Ramos (cell line): ENCODE data around the gene TCERG1L.
"Not testable (repeated sequence)": the region's sequence is repeated elsewhere in the genome, so short reads cannot be mapped to it uniquely, and the experiment has no call there.

Experiments
- in situ Hi-C: fragments of 300-500 bp; cut with MboI; formaldehyde crosslinking; loops from one replicate; pipeline ENCODE4 v1.14.3; 2022; ENCODE audit warnings: low sequenced_read_pairs; ENCODE audit not compliant: unreplicated experiment

The TCERG1L gene

DNA sequence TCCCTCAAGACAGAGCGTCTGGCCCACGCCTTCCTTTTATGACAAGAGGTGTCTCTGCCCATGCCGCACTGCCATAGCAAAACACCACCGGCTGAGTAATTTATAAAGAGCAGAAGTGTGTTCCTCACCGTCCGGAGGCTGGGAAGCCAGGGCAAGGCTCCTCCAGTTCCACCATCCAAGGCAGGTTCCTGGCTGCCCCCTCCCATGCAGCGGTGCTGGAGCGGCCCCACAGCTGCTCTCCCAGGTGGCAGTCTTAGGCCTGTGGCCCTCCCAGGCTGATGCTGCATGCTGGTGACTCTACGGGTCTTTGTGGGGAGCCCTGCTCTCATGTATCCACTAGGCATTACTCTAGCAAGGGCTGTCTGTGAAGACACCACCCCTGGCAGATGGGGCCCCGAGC is 113.1 kb downstream of the TCERG1L start:
- in situ Hi-C loops = no loop called here

DNA sequence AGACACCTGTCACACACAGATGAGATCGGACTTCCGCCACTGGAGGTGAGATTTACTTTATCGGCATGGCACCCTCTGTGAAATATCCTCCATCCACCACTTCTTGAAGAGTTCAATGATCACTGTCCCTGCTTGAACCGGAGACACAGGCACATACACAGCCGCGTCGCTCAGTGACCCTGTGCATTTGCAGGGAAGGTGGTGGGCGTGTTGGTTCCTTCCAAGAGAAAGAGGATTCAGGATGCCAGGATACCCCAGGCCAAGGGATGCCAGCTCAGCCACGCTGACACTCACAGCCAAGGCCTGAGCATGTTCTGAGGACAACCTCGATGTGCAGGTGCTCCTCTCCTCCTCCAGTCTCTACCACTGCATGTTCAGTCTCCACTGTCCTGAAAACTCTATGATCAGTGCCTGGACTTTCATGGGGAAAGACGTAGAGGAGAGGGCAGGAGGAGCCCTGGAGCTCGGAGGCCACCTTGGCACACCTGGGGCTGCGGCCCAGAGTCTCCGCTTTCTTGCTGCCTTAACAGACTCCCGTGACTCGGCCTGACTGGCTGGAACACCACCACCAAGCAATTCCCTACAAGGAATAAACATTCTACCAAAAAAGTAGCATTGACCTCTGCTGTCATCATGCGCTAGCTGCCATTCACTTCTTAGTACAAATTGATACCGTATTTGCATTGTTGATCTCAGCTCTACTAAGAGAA is 115.2 kb downstream of the TCERG1L start:
- in situ Hi-C loops = no loop called here

DNA sequence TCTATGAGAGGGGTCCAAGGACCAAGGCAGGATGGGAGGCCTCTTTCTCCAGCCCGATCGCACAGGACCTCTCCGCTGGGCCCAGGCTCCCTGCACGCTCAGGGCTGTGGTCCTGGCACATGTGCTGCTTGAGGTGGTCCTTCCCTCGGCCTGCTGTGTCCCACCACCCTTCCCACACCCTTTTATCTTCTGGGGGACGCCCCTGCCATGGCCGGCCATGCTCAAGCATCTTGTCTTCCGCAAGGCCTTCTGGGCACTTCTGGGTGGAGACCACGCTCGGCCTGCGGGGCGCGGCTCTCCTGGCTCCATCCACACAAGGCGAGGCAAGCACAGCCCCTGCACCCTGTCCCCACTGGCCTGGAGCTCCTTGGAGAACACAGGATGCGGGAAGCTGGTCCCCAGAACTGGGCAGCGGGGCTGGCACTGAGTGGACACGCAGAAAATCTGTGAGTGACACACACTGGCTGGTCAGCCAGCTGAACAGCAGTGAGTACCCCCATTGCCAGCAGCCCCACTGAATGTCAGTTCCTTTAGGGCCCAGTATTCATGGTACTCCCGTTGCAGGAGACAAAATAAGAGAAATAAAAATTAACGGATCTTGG is 115.9 kb downstream of the TCERG1L start:
- in situ Hi-C loops = no loop called here

DNA sequence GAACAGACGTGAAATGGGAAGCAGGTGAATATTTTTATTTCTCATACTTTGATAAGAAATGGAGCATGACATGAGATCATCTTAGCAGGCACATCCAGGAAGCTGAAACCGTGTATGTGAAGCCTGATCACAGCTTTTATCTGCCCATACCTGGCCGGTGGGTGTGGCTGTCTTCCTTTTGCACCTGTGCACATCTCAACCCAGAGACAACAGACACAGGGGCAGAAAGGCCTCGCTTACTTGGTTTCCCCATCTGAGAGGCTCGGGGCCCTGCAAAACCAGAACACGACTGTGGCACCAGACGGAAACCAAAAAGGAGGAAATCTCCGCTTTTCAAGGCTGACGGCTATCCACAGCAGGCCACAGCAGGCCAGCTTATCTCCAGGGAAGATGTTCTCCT is 116.4 kb downstream of the TCERG1L start:
- in situ Hi-C loops = no loop called here

DNA sequence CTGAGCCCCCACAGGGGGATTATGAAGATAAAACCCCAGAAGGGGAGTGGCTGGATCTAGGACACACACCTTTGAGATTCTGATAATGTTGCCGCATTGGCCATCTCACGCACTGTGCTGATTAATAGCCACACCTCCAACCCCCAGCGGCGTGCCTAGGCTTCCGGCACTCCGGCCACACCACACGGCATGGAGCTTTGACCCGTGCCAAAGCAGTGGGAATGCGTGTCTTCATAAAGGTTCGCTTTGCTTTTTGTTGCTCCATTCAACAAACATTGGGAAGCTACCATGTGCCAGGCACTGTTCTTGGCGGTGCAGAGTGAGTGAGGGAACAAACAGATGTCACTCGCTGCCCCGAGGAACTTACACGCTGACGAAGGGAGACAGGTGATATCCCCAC is 117.6 kb downstream of the TCERG1L start:
- in situ Hi-C loops = no loop called here

DNA sequence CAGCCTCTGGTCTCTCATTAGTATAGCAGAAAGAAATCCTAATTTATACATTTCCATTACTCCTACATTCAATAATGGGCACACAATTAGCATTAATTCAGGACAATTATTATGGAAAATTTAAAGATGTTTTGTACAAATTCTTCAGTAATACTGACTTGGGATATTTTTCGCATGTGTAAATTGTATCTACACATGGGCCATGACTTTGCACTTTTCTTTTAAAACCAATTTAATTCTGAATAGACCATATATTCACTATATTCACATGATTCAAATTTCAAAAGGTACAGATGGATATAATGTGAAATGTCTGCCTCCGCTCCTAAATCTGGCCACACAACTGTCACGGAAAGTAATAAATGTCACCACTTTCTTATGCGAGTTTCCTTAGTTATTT is 123.0 kb downstream of the TCERG1L start:
- in situ Hi-C loops = no loop called here

DNA sequence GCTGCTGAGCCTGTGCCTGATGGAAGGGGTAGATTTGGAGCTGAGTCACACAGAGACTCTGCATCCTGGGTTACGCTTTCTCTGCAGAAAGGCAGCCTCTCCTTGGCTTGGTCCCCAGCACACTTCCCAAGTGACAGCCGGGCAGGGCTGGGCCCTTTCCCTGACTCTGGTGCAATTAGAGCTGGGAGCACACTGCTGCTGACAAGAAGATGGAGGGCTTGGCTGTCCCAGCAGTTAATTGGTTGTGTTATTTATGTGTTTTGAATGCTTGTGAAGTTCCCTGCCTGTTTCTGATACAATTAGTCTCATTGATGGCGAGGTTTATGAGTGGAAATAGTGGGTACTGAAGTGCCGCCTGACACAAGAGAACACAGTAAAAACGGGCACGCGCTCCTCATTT is 123.6 kb downstream of the TCERG1L start:
- in situ Hi-C loops = no loop called here

DNA sequence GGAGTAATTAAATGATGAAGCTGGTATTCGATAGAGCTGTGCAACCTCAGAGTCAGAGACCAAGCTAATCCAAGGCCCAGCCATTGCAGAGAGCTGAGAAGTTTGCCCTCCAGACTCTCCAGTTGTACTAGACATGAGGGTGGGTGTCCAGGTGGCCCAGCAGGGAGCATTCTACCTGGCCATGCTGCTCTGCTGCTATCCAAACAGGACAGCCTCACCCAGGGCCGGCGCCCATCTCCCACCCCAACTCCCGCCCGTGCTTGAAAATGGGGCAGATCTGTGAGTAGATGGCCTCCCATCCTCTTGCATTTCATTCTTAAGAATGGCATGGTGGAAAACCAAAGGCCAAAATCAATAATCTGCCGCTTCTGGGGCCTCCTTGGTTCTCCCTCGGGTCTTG is 124.2 kb downstream of the TCERG1L start:
- in situ Hi-C loops = no loop called here

DNA sequence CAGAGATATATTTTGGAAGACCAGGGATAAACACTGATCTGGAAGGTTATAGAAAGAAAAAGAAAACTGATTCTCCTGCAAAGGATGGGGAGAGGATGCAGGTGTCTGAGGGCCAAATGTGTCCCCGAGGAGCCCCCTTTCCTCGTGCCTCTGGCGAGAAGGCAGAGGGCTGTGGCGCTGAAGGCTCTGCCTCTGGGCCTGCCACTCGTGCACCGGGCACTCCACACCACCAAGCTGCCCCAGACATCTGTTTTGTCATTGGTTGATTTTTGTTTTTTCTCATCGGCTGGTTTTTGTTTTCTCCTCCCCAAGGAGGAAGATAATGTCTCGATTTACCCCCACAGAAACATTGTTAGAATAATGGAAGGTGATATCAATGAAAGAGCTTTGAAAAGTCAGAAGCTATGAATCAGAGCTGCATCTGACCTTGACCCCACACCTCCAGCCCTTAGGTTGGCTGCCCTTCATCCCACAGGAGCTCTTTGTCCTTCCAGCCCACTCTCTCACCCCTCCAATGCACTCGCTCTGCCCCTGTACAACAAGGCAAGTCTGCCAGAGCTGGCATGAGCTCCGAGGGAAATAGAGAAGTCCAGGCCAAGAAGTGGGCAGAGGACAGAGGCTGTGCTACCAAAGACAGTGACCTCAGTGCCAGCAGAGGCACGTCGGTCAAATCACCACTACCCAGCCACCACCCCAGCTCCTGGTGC is 124.8 kb downstream of the TCERG1L start:
- in situ Hi-C loops = no loop called here

DNA sequence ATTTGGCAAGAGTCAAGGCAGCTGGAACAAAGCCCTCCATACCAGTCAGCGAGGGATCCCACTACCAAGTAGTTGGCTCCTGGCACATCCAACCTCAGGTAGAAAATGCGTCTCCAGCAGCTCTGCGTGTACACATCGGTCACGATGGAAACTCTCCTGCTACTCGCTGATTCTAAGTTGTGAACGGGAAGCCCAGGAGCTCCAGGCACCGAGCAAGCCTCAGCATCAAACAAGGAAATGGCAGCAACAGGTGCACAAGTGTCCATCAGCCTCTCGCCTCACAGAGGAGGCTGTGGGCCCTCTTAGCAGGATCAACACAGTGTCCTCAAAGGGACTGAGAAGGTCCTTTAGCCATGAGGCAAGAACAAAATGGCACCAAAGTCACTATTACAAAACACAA is 127.0 kb downstream of the TCERG1L start:
- in situ Hi-C loops = no loop called here

DNA sequence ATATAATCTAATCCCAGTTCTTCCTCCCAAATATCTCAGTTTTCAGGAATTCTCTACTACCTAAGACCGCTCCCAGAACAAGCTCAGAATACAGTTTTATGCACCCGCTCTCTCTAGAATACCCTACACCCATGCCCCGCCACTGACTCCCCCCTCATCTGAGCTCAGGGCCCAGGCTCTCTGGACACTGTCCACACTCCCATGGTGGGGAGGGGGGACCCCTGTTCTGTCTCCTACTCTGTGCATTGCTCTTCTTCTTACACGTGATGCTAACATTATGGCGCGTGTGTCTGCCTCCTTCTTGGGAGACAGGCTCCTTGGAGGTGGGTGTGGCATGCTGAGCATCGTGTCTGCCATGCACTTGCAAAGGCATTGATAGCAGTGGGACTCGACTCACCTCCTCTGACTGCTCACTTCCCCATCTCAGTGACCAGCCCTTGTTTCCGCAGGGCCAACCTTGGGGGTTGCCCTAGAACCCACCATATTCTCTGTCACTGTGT is 127.9 kb downstream of the TCERG1L start:
- in situ Hi-C loops = no loop called here

DNA sequence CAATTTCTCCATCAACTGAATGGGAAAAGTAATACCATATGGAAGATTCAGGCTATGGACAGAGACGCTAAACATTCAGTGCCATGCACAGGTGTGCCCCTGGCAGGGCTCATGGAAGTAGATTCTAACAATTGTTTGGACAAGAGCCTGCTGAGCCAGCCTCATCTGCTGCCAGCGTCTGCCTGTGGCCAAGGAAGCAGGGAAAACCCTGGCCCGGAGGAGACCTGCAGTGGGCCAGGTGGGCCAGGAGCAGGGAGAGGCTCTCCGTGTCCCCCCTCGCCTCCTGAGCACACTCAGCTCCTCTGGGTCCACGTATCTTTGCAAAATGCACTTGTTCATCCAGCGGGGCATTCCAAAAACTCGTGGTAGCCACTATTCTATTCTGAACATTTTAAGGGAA is 130.1 kb downstream of the TCERG1L start:
- in situ Hi-C loops = no loop called here

DNA sequence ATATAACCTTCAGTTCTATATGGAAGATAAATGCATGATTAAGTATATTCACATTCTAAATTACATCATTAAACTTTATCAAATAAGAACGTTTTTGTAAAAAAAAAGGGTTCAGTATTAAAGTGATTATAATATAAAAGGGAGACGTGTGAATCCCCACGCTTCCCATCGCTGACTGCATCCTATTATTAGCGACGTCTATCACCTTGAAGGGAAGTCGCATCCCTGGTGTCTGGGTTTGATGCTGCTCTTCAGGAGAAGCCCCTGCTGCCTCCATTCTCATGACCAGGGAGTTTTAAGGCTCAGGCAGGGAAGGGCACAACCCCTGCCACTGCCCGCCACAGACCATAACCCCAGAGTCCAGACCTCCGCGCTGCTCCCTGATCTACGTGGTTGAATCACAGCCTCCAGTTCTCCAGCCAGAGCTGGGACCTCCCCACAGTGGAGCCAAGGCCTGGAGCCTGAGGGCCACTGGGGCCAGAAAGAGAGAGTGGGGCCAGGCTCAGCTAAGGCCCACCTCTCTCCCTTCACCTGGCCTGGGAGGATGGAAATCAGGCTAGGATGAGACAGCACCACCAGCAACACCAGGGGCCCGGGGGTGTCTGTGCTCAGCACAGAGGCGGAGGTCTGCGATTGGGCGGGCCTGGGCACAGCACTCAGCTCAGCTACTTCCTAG is 130.6 kb downstream of the TCERG1L start:
- in situ Hi-C loops = no loop called here

DNA sequence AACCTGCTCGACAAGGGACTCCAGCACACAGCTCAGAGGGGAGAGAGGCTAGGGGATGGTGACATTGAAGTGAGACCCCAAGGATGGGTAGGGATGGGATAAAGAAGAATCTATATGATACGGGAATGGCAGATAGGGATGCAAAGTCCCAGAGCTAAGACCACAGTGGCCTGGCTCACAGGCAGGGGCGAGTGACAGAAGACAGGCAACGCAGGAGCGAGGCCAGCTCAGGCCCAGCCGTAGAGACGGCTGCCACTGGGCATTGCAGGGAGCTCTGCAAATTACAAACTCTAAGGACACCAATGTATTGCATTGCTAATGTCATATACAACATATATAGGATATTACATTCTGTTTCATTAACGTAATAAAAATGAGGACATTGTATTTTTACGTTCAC is 131.4 kb downstream of the TCERG1L start:
- in situ Hi-C loops = no loop called here

DNA sequence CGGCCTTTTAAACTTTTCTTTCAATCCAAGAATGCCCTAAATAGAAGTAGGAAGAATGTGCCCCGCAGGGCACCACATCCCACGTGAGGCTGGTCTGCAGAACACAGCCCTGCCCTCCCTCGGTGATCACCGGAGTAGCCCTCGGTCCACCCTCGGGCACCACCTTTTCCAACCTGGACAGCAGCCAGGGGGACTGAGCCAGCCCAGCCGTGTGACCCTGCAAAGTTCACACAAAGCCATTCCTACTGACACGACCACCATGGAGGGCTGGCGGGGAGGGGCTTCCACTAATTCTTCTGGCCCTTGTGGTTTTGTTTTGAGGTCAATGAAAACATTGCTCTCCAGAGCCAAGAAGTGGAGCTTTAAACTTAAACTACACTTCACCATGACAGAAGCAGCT is 132.2 kb downstream of the TCERG1L start:
- in situ Hi-C loops = no loop called here

DNA sequence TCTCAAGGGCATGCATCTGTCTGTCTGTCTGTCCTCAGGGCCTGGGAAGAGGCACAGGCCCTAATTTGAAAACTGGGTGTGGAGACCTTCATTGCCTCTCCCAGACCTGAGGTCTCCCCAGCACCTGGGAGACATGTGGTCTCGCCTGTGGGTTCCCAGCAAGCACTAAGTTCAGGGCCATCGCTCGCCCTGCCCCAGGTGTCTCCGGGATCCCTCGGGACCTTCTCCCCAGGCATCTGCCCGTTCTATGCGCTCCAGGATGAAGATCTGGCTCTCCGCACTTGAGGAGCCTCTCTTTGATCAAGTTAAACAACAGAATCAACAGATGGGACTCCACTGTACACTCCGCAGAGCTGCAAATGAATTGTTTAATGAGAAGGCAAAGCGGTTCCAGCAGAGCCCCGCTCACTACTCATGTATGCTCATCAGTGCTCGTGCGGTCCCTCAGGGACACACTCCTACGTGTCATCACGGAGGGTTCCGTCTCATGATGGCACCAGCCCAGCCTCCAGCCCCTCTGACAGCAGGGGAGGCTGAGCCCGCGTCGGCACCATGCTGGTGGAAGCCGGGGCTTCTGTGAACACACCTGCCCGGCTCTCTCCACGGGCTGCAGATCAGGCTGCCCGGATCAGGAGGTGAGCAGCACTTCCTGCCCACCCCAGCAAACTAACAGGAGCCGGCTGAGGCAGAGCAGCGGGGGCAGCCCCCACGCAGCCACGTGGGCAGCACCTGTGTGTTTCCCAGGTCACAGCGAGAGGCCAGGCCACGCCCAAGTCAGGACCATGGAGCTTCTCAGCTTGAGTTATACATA is 132.8 kb downstream of the TCERG1L start:
- in situ Hi-C loops = no loop called here

DNA sequence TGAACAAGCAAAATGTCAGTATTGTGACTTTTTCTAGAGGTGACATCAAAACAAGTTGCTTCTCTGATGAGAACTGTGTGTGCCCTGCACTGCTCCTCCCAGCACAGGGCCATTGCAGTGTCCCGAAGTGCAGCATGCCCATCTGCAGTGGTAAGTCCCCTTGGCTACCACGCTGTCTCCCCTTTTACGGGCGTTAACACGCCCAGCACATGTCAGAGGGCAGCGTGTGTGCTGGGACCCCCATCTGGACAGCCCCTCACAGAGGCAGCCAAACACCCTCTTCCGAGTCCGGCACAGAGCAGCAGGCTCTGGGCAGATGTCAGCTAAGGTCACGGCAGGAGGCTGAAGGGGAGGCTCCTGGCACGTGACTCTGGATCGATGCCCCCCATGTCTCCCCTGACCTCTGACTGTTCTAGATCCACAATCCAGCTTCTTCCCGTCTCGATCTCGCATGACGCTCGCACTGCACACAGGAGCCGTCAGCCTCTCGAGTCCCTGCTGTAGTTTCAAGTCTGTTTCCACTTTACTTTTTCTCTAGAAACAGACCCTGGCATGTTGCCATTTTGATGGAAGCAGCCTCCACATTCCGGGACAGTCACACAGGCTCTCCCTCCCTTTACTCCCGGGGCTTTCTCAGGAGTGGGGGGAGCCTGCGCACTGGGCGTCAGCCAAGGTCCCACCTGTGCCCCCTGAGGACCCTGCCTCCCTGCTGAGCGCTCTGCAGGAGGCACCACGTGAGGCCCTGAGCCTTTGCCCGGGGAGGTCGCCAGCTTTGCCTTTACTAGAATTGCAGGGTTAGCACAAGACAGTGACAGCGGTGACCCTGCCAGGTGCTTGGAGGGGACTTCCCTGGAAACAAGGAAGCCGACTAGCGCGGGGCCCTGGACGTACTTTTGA is 133.8 kb downstream of the TCERG1L start:
- in situ Hi-C loops = no loop called here

DNA sequence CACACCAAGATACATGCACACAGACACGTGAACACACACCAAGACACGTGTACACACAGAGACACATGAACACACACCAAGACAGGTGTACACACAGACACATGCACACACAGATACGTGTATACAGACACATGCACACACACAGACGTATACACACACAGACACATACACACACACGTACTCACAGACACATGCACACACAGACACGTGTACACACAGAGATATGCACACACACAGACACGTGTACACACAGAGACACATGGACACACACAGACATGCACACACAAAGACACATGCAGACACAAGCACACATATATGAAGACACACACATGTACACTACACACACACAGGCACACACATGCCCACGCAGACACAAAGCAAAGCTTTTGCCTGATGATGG is 134.6 kb downstream of the TCERG1L start:
- in situ Hi-C loops = no loop called here

DNA sequence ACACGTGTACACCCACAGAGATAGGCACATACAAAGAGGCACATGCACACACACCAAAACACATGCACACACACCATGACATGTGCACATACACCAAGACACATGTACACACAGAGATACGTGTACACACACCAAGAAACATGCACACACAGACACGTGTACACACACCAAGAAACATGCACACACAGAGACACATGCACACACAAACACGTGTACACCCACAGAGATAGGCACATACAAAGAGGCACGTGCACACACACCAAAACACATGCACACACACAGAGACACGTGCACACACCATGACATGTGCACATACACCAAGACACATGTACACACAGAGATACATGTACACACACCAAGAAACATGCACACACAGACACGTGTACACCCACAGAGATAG is 135.2 kb downstream of the TCERG1L start:
- in situ Hi-C loops = not testable (repeated sequence)
